Activated CD4-positive, alpha-beta T cell treated with anti-CD3 and anti-CD28 coated beads, Interleukin-10, Interleukin-2, amounts not matched to agents 100 ng/mL and 50 ng/mL, durations not matched to agents 16 hours and 8 hours (primary cell): ENCODE measurements around the gene TPSB2.
"Not testable (repeated sequence)": the region's sequence is repeated elsewhere in the genome, so short reads cannot be mapped to it uniquely, and the experiment has no call there.

Source experiments
- DNase-seq: peaks from one replicate; pipeline ENCODE4 v3.0.0-alpha.2; 2020

The TPSB2 gene

DNA sequence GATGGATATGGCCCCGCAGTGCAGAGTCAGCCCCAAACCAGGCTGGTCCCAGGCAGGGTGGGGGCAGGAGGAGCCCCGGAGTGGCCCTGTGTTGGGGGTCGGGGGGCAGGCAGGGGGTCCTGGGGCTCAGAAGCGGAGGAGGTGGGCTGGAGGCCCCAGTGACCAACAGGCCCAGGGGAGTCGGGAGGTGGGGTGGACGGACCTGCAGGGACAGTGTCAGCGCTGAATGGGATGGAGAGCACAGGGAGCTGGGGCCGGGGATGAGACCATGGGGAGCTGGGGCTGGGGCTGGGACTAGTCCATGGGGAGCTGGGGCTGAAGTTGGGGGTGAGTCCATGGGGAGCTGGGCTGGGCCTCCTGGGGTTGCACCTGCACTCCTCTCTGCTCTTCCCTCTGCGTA, 9.6 kb upstream of the TPSB2 start:
- DNase-seq = not testable (repeated sequence)

DNA sequence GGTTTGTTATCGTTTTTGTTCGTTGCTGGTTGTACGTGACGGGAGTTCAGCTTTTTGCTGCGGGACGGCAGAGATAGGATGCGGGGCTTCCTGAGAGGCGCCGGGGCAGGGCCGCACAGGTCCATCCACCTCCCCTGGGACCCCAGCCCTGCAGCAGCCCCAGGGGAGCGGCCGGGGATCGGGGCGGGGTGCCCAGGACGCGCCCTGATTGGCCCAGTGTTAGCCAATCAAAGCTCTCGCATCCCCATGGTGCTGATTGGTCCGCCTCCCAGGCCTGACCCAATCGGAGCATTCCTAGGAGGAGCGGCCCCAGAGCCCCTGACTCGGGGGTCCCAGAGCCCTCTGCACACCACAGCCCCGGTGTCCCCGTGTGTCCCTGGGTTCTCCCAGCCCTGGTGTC, 8.9 kb upstream of the TPSB2 start:
- not testable (repeated sequence) for DNase-seq

DNA sequence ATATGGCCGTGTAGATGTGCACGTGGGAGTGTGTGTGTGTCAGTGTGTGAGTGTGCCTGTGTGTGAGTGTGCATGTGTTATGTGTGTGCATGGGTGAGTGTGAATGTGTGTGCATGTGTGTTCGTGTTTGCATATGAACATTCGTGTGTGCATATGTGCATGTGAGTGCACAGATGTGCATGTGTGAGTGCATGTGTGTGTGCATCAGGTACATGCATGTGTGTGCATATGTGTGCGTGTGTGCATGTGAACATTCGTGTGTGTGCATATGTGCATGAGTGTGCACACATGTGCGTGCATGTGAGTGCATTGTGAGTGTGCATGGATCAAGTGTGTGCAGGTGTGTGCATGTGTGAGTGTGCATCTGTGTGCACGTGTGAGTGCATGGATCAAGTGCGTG, 8.0 kb upstream of the TPSB2 start:
- no peak for DNase-seq

DNA sequence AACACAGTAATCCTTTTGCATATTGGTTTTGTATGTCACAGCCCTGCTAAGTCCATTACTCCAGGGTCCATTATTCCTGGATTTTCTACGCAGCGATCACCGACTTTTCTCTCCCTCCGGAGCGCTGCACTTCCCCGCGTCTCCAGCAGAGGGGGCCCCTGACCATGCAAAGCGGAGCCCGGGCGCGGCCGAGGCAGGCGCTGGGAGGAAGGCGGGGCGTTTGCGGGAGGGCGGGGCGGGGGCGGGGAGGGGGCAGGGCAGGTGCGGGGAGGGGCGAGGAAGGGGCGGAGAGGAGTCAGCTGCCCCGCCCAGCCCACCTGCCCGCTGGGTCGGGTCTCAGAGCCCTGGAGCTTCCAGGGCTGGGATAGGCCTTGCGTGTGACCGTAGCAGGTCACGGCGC, 6.7 kb upstream of the TPSB2 start:
- DNase-seq = not testable (repeated sequence)

DNA sequence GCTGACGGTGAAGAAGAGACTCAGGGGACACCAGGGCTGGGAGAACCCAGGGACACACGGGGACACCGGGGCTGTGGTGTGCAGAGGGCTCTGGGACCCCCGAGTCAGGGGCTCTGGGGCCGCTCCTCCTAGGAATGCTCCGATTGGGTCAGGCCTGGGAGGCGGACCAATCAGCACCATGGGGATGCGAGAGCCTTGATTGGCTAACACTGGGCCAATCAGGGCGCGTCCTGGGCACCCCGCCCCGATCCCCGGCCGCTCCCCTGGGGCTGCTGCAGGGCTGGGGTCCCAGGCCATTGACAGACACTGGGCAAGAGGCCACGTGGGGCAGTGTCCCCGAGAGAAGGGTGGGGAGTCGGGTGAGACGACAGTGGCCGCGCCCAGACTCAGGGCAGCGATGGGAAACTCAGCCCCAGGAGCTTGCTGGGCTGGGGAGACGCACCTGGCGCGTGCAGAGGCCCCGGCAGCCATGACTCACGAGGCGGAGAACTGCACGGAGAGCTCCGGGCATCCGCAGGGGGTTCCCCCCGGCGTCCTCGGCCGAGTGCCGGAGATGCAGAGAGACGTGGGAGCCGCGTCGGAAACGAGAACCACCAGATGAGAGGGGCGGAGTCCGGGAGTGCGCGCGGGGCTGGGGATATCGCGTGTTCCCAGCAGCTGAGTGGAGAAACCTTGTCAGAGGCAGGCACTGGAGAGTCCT, 2.2 kb upstream of the TPSB2 start:
- DNase-seq = not testable (repeated sequence)

DNA sequence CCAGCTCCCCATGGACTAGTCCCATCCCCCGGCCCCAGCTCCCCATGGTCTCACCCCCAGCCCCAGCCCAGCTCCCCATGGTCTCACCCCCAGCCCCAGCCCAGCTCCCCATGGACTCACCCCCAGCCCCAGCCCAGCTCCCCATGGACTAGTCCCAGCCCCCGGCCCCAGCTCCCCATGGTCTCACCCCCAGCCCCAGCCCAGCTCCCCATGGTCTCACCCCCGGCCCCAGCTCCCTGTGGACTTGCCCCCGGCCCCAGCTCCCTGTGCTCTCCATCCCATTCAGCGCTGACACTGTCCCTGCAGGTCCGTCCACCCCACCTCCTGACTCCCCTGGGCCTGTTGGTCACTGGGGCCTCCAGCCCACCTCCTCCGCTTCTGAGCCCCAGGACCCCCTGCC, 1.3 kb upstream of the TPSB2 start:
- not testable (repeated sequence) for DNase-seq

DNA sequence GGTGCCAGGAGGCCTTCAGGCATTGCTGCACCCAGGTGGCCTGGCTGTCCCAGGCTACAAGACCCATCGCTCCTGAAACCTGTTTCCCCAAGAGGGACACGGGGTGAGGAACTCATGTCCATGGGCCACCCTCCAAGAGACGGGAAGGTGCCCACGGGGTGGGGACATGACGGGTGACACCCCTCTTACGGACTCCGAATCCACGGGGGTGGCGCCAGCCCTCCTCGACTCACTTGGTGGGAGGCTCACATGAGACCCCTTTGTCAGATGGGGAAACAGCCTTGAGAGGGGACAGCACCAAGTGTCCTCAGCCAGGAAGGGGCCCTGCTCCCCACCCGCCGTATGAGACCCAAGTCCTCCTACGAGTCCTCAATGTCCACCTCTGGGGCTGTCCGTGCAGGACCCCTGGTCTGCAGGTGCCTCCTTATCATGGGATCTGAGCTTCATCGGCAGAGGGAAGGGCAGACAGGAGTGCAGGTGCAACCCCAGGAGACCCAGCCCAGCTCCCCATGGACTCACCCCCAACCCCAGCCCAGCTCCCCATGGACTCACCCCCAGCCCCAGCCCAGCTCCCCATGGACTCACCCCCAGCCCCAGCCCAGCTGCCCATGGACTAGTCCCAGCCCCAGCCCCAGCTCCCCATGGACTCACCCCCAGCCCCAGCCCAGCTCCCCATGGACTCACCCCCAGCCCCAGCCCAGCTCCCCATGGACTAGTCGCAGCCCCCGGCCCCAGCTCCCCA, 658 bp upstream of the TPSB2 start:
- DNase-seq = not testable (repeated sequence)

DNA sequence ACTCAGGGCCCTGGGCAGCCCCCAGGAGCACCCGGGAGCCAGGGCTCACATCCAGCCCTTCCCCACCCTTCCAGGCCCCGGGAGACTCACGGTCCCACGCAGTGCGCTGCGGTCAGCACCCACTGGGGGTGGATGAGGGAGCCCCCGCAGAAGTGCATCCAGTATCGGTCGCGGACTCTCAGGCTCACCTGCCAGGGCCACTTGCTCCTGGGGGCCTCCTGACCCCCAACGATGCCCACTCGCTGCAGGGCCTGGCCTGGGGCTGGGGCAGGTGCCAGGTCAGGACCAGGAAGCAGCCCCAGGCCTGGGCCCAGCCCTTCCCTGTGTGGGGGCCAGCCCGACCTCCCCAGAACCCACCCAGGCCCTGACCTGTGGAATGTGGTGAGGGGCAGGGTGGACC, 508 bp downstream of the TPSB2 start:
- DNase-seq = not testable (repeated sequence)

DNA sequence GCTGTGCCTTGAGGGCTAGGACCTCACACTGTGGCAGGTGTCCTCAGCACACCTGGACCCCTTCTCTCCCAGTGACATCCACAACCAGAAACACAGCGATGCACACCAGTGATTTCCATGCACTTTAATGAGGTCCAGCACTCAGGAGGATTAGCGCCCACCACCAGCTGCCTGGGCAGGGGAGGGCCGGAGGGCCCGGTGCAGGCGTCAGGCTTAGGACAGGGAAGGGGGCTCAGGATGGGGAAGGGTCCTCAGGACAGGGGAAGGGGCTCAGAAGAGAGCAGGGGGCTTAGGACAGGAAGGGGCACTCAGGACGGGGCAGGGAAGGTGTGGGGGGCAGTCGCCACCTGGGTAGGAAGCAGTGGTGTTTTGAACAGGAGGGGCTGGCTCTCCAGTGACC, 1.8 kb downstream of the TPSB2 start:
- DNase-seq = not testable (repeated sequence)

DNA sequence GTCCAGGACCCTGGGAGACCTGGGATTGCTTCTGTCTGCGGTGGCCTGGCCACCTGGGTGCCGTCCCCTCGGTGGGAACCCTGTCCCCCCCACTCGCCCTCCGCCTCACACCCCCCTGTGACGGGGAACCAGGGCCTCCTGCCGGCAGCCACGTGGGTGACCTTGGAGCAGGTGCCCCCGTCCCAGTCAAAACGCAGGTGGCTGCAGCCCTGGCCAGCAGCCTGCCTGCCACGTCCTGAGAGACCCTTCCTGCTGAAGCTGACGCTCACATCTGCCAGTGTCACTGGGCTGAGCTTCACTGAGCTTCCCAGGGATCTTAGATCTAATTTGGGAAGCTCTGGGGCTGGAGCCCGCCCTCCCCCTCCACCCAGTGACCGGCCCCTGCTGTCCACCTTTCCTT, 3.3 kb downstream of the TPSB2 start:
- DNase-seq = not testable (repeated sequence)

DNA sequence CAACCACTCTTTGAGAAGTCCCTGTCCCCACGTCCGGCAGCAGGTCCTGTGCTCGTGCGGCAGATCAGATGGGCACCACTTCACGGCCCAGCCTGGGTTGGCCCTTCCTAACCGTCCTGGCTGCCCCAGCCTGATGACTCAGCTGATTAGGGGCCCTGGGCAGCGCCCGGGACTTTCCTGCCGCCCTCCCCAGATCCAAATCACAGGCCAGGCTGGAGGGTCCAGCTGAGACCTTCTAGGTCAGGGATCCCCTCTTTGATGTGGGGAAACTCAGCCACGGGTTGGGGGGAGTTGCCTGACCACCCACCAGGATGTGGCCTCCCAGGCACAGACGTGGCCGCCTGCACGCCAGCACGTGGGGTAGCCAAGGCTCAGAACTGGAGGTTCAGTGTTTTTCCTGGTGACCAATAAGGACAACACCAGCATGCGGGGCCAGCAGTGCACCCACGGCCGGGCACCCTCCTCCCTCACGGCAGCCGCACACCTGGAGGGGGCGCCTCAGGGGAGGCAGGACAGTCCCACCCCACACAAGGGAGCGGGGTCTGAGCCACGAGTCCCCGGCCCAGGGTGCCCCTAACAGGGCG, 4.2 kb downstream of the TPSB2 start:
- not testable (repeated sequence) for DNase-seq

DNA sequence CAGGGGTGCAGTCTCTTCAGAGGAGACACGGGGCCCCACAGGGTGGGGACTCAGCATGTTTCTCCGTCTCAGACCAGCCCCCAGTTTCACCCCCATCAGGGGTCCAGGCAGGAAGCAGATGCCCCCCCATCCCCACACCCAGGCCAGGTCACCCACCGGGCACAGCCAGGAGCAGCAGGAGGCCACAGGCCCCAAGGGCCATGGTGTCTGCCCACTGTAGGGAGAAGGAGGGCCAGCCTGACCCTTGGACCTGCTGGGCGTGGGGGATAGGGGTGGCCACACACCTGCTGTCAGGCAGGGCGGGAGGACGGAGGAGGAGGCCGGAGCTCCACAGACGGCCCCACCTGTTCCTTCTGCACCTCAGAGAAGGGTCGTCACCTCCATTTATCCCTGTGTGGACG, 4.9 kb downstream of the TPSB2 start, which contains the start of gene TPSG1:
Gene TPSG1 (minus strand): TSS at position 218 of the 401 bp plus-strand sequence. CDS start 16 bp downstream, at position 202.
- DNase-seq = no peak

DNA sequence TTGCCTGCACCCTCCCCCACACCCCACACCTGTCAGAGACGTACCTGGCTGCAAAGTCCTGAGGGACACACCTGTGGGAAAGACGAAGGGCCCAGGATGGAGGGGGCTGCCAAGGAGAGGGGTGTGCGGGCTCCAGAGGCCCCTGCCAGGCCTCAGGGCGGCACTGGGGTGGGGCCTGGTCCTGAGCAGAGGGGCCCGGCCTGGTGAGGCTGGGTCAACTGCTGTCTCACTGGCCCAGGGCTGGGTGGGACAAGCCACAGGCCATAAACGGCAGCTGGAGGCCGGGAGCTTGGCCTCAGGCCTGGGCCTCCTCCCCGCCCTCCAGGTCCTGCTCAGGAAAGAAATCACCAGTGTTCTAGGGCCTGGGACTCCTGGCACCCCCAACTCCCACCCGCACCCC, 5.4 kb downstream of the TPSB2 start:
- DNase-seq = no peak

DNA sequence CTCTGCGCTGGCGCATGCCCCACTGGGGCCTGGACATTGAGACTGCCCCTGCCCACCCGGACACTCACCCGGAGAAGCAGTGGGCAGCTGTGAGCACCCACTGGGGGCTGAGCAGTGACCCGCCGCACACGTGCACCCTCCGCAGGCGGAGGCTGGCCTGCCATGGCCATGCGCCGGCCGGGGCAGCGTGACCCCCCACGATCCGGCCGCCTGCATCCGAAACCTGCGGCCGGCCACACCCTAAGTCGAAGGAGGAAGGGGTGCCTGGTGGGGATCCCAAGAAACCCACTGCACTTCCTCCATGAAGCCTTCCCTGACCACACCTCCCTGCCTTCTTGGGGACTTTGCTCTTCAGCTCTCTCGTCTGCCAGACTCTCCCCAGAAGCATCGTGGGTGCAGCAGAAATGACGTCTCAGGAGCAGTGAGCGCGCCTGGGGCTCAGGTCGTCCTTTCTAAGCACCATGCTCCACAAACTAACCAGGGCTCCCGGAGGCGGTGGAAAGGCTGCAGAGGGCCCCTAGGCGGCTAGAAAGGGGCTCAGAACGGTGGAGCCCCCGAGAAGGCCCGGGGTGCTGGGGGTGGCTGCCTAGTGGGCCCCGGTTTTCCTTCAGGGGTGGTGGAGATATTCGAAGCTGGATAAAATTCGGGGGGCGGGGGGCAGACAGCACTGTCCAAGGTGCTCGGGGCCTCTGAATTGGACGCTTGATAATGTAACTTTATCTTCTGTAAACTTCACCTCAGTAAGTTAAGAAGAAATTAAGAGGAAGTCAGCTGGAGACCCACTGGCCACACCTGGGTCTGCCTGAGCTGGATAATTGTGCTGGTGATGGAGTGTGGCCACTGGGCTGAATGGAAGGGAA, 6.4 kb downstream of the TPSB2 start:
- no peak for DNase-seq

DNA sequence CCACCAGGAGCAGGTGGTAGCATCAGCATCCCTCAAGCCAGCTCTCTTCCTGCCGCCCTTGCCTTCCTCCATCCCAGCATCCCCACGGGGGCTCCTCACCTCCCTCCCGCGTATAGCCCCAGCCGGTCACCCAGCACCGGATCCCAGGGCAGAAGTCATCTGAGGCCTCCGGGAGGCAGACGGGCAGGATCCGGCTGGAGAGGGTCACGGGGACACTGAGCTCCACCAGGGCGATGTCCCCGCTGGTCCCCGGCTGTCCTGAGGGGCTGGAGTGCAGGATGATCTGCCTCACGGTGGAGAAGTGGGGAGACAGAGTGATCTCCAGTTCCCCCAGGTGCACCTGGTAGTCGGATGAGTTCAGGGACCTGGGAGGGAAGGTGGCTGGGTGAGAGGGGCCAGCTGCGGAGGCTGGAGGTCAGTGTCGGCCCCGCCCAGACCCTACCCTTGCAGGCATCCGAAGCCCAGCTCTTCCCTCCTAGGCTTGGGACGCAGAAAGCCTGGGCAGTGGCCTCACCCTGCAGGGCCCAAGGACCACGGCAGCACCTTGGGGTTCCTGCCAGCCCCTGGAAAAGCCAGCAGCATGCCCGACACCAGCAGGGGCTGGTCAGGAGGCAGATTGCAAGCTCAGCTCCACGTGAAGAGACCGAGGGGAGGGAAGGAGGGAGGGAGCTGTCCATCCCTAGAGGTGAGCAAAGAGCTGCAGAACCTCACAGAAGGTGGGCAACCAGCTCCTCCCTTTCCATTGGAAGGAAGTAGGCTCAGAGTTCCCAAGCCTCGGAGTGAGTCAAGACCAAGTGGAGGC, 7.2 kb downstream of the TPSB2 start:
- DNase-seq = no peak

DNA sequence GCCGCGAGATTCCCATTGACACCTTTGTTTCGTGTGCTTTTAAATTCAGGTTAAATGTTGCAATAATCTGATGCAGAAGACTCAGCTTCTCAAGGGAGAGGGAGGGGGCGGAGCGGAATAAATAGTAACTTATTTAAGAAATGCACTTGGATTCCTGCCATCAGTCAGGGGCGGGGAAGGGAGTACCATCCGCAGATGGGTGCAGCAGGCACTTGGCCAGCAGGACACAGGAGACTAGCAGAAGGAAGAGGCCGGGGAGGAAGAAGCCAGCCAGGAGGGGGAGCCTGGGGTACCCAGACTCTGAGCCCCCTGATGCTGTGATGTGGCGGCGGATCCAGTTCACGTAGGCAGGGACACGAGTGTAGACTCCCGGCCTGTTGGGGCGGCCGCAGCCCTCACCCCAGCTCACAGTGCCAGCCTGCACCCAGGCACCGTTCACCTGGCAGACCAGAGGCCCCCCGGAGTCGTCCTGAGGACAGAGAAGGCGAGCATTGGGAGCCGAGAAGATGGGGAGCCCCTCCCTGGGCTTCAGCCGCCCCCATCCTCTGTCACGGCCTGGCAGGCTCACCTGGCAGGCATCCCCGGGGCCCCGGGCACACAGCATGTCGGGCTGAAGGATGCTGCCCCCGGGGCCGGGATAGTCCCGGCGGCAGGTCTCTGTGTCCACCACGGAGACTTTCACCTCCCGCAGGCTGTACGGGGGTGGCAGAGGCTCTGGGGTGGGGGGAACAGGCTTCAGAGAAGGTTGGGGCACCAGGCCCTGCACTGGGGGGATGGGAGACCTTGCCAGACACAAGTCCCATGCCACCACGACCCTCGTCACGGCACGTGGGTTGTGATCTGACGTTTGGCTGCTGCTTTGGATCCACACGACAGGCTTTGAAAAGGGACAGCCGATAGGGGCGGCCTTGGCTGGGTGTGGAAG, 8.1 kb downstream of the TPSB2 start:
- DNase-seq = no peak

DNA sequence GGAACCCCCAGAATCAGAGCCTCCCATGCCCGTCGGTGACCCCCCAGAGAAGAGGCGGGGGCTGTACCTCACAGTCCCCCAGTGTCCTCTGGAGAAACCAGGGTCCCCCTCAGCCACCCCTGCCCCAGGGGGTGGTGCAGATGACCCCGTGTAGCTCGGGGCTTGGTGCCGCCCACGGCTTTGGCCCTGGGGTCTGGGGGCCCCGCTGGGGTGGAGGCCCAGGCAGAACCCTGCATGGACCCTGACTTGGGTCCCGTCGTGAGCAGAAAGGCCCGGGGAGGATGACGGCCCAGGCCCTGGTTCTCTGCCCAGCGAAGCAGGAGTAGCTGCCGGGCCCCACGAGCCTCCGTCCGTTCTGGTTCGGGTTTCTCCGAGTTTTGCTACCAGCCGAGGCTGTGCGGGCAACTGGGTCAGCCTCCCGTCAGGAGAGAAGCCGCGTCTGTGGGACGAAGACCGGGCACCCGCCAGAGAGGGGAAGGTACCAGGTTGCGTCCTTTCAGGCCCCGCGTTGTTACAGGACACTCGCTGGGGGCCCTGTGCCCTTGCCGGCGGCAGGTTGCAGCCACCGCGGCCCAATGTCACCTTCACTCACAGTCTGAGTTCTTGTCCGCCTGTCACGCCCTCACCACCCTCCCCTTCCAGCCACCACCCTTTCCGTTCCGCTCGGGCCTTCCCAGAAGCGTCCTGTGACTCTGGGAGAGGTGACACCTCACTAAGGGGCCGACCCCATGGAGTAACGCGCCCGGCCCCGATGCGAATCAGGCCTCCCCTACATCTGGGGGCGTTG, 8.9 kb downstream of the TPSB2 start:
- no peak for DNase-seq

DNA sequence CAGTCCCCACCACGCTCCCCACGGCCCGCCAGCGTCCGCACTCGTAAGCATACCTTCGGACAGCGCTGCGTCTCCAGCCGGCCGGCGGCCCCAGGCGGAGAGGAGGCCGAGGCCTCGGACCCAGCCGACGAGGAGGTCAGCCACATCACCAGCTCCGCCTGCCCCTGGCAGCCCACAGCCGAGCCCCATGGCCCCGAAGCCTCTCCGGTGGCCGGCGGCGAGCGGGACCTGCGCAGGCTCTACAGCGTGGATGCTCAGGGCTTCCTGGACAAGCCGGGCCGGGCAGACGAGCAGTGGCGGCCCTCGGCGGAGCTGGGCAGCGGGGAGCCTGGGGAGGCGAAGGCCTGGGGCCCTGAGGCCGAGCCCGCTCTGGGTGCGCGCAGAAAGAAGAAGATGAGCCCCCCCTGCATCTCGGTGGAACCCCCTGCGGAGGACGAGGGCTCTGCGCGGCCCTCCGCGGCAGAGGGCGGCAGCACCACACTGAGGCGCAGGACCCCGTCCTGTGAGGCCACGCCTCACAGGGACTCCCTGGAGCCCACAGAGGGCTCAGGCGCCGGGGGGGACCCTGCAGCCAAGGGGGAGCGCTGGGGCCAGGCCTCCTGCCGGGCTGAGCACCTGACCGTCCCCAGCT, 9.8 kb downstream of the TPSB2 start:
- DNase-seq = no peak

DNA sequence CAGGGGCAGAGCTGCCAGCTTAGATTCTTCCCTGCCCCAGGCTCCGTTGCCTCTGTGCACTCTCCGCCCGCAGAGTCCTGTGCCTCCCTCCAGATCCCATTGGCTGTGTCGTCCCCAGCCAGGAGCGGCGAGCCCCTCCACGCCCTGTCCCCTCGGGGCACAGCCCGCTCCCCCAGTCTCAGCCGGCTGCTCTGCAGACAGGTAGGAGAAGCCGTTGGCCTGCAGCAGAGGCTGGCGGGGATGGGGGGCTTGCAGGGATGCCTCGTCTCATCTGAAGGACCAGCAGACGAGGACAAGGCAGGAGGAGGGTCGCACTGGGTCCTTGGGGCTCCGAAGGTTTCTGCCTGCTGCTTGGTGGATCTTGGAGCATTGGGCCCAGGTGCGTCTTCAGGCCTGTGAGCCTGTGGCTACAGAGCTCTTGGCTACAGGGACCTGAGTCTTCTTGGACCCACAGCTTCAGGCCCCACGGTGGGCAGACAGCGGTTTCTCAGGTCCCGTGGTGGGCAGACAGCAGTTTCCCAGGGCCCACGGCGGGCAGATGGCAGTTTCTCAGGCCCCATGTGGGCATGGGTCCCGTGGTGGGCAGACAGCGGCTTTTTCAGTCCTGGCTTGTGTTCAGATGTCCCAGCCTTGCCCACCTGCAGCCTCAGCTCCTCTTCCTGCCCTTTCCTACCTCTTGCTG, 10.9 kb downstream of the TPSB2 start:
- DNase-seq = no peak
